GM12878 (cell line): ENCODE results near the gene TCP11. TPM values are rescaled to one million over a fixed set of nuclear protein-coding genes. Genes with fewer than 3 reads are reported as not detected.

Experiments used
- BCL11A ChIP-seq: IDR thresholded peaks from 2 replicates; pipeline ENCODE4 v1.6.1; 2011; ENCODE audit warnings: low read depth, low read length
- DPF2 ChIP-seq: fragments of 450-650 bp; IDR thresholded peaks from 2 replicates; pipeline ENCODE4 v1.6.1; 2017; ENCODE audit warnings: mild to moderate bottlenecking
- ELK1 ChIP-seq: IDR thresholded peaks from 2 replicates; pipeline ENCODE4 v1.6.1; 2012; ENCODE audit warnings: low read depth, low read length, improper control_type of control experiment
- EP300 ChIP-seq, 2 experiments: fragments of 150-350 bp in 1 of 2; IDR thresholded peaks; 2 replicates each; pipeline ENCODE4 v1.6.1; 2011 to 2012; ENCODE audit warnings: low read depth in 2 of 2, low read length in 2 of 2, borderline replicate concordance in 1 of 2, improper control_type of control experiment in 1 of 2, inconsistent platforms in 1 of 2; ENCODE audit not compliant: control insufficient read depth in 1 of 2
- GATAD2B ChIP-seq: fragments of 450-650 bp; conservative IDR thresholded peaks from 2 replicates; pipeline ENCODE4 v1.6.1; 2017; ENCODE audit warnings: low read depth, mild to moderate bottlenecking, moderate library complexity
- HDGF ChIP-seq: fragments of 450-650 bp; IDR thresholded peaks from 2 replicates; pipeline ENCODE4 v1.6.1; 2016; ENCODE audit warnings: antibody characterized with exemption
- MEF2A ChIP-seq: IDR thresholded peaks from 2 replicates; pipeline ENCODE4 v1.6.1; 2011; ENCODE audit warnings: low read depth, mild to moderate bottlenecking, low read length, moderate library complexity; ENCODE audit not compliant: insufficient read depth
- MTA2 ChIP-seq: fragments of 450-650 bp; IDR thresholded peaks from 2 replicates; pipeline ENCODE4 v1.6.1; 2016; ENCODE audit warnings: low read depth, mild to moderate bottlenecking, moderate library complexity
- NBN ChIP-seq: fragments of 450-650 bp; IDR thresholded peaks from 2 replicates; pipeline ENCODE4 v1.6.1; 2016
- NRF1 ChIP-seq: conservative IDR thresholded peaks from 2 replicates; pipeline ENCODE4 v1.6.1; 2011; ENCODE audit warnings: mild to moderate bottlenecking, low read depth, low read length, improper control_type of control experiment
- RAD51 ChIP-seq: fragments of 450-650 bp; IDR thresholded peaks from 2 replicates; pipeline ENCODE4 v1.6.1; 2016; ENCODE audit warnings: moderate library complexity, mild to moderate bottlenecking, inconsistent platforms
- SIN3A ChIP-seq: IDR thresholded peaks from 2 replicates; pipeline ENCODE4 v1.6.1; 2012; ENCODE audit warnings: low read depth, low read length, improper control_type of control experiment
- ZSCAN29 ChIP-seq: fragments of 450-650 bp; IDR thresholded peaks from 2 replicates; pipeline ENCODE4 v1.6.1; 2017; ENCODE audit warnings: mild to moderate bottlenecking, moderate library complexity
- polyA plus RNA-seq, 11 experiments: library from polyadenylated mRNA; depleted of rRNA in 4 of 11; unstranded in 6 of 11; stranded (reverse) in 5 of 11; fragments of >200 nt; fragmentation: Nextera tagmentation in 4 of 11; fragmentation: Illumina TruSeq in 1 of 11; extraction: Ambion mirVana in 4 of 11; extraction: Trizol in 1 of 11; gene quantifications; 1 replicate in 1 of 11; 2 replicates in 10 of 11; pipeline versions ENCODE4 v1.2.1 to v1.2.3, GENCODE V29; 2011 to 2016; ENCODE audit warnings: inconsistent platforms in 2 of 11, missing spikeins in 2 of 11, low read depth in 1 of 11
- total RNA-seq, 4 experiments: library from RNA; depleted of rRNA in 3 of 4; stranded (reverse); fragments of >200 nt in 3 of 4; fragmentation: Illumina TruSeq in 1 of 4; extraction: Trizol in 1 of 4; gene quantifications; 2 replicates each; pipeline versions ENCODE4 v1.2.1 to v1.2.3, GENCODE V29; 2013 to 2021
- TF ChIP-seq, protein P1 (sequence below): fragments of 450-650 bp; IDR thresholded peaks from 2 replicates; pipeline ENCODE4 v1.6.1; 2014; ENCODE audit warnings: mild to moderate bottlenecking
- TF ChIP-seq, protein P2 (sequence below): fragments of 450-650 bp; IDR thresholded peaks from 2 replicates; pipeline ENCODE4 v1.6.1; 2016; ENCODE audit warnings: mild to moderate bottlenecking, moderate library complexity, borderline replicate concordance
- TF ChIP-seq, protein P3 (sequence below): fragments of 450-650 bp; IDR thresholded peaks from 2 replicates; pipeline ENCODE4 v1.6.1; 2017; ENCODE audit warnings: low read depth, mild to moderate bottlenecking, moderate library complexity
- TF ChIP-seq, protein P4 (sequence below): fragments of 450-650 bp; IDR thresholded peaks from 2 replicates; pipeline ENCODE4 v1.6.1; 2018; ENCODE audit warnings: mild to moderate bottlenecking, low read depth, moderate library complexity; ENCODE audit not compliant: partially characterized antibody
- TF ChIP-seq, protein P5 (sequence below): IDR thresholded peaks from 2 replicates; pipeline ENCODE4 v1.6.1; 2011; ENCODE audit warnings: borderline replicate concordance, low read depth, mild to moderate bottlenecking, moderate library complexity, mixed read lengths, low read length; ENCODE audit not compliant: insufficient read depth; ENCODE audit errors: extremely low read length

Gene TCP11
- total and polyA plus RNA-seq, 10 of the 15 experiments (the other 5 are each of a cell fraction or from before 2014, with no cell fraction given): not detected

DNA sequence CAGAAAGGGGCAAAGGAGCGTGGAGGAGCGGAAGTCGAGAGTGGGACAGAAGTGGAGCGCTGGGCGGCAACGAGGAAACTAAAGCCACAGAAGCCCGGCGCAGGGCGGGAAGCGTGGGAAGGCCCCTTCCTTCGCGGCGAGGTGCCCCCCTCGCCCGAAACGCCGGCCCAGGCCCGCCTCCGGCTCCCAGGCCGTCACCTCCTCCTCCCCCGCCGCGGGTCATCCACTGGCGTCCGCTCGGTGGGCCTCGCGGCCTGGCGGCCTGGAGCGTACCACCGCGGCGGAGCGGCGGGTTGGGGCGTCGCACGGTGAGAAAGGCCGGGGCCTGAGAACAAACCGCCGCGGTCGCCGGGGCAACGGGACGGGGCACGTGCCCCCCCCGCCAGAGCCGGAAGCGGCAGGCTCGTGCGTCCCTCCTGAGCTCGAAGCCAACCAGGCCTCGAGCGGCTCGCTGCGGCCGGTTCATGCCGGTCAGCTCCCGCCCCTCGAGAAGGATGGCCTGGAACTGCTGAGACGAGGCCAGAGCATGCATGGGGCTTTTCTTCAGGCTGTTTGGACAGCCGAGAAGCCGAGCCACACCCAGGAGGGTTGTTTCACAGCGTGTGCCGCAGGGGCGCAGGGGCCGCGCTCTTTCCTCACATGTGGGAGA, at the start of gene TCP11 (continued):
- TF ChIP-seq NRF1 (no peak), NBN (no peak), MEF2A (no peak), EP300 (IDR thresholded peaks at IDR 0.05; ENCODE audit: borderline replicate concordance in 1 of 2, control insufficient read depth in 1 of 2, low read depth in 2 of 2, low read length in 2 of 2) (no peak), SIN3A (no peak), DPF2 (peak; percentile 43; the same call in 1 of the 2 replicates), ZSCAN29 (no peak), RAD51 (no peak), MTA2 (no peak), HDGF (no peak), GATAD2B (peak; percentile 58; the same call in 1 of the 2 replicates), ELK1 (no peak), BCL11A (no peak)
- TF ChIP-seq, protein P1, sequence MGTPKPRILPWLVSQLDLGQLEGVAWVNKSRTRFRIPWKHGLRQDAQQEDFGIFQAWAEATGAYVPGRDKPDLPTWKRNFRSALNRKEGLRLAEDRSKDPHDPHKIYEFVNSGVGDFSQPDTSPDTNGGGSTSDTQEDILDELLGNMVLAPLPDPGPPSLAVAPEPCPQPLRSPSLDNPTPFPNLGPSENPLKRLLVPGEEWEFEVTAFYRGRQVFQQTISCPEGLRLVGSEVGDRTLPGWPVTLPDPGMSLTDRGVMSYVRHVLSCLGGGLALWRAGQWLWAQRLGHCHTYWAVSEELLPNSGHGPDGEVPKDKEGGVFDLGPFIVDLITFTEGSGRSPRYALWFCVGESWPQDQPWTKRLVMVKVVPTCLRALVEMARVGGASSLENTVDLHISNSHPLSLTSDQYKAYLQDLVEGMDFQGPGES: no peak
- TF ChIP-seq, protein P2, sequence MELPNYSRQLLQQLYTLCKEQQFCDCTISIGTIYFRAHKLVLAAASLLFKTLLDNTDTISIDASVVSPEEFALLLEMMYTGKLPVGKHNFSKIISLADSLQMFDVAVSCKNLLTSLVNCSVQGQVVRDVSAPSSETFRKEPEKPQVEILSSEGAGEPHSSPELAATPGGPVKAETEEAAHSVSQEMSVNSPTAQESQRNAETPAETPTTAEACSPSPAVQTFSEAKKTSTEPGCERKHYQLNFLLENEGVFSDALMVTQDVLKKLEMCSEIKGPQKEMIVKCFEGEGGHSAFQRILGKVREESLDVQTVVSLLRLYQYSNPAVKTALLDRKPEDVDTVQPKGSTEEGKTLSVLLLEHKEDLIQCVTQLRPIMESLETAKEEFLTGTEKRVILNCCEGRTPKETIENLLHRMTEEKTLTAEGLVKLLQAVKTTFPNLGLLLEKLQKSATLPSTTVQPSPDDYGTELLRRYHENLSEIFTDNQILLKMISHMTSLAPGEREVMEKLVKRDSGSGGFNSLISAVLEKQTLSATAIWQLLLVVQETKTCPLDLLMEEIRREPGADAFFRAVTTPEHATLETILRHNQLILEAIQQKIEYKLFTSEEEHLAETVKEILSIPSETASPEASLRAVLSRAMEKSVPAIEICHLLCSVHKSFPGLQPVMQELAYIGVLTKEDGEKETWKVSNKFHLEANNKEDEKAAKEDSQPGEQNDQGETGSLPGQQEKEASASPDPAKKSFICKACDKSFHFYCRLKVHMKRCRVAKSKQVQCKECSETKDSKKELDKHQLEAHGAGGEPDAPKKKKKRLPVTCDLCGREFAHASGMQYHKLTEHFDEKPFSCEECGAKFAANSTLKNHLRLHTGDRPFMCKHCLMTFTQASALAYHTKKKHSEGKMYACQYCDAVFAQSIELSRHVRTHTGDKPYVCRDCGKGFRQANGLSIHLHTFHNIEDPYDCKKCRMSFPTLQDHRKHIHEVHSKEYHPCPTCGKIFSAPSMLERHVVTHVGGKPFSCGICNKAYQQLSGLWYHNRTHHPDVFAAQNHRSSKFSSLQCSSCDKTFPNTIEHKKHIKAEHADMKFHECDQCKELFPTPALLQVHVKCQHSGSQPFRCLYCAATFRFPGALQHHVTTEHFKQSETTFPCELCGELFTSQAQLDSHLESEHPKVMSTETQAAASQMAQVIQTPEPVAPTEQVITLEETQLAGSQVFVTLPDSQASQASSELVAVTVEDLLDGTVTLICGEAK: no peak
- TF ChIP-seq, protein P3, sequence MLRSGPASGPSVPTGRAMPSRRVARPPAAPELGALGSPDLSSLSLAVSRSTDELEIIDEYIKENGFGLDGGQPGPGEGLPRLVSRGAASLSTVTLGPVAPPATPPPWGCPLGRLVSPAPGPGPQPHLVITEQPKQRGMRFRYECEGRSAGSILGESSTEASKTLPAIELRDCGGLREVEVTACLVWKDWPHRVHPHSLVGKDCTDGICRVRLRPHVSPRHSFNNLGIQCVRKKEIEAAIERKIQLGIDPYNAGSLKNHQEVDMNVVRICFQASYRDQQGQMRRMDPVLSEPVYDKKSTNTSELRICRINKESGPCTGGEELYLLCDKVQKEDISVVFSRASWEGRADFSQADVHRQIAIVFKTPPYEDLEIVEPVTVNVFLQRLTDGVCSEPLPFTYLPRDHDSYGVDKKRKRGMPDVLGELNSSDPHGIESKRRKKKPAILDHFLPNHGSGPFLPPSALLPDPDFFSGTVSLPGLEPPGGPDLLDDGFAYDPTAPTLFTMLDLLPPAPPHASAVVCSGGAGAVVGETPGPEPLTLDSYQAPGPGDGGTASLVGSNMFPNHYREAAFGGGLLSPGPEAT: no peak
- TF ChIP-seq, protein P4, sequence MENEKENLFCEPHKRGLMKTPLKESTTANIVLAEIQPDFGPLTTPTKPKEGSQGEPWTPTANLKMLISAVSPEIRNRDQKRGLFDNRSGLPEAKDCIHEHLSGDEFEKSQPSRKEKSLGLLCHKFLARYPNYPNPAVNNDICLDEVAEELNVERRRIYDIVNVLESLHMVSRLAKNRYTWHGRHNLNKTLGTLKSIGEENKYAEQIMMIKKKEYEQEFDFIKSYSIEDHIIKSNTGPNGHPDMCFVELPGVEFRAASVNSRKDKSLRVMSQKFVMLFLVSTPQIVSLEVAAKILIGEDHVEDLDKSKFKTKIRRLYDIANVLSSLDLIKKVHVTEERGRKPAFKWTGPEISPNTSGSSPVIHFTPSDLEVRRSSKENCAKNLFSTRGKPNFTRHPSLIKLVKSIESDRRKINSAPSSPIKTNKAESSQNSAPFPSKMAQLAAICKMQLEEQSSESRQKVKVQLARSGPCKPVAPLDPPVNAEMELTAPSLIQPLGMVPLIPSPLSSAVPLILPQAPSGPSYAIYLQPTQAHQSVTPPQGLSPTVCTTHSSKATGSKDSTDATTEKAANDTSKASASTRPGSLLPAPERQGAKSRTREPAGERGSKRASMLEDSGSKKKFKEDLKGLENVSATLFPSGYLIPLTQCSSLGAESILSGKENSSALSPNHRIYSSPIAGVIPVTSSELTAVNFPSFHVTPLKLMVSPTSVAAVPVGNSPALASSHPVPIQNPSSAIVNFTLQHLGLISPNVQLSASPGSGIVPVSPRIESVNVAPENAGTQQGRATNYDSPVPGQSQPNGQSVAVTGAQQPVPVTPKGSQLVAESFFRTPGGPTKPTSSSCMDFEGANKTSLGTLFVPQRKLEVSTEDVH: no peak
- TF ChIP-seq, protein P5, sequence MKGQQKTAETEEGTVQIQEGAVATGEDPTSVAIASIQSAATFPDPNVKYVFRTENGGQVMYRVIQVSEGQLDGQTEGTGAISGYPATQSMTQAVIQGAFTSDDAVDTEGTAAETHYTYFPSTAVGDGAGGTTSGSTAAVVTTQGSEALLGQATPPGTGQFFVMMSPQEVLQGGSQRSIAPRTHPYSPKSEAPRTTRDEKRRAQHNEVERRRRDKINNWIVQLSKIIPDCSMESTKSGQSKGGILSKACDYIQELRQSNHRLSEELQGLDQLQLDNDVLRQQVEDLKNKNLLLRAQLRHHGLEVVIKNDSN: peak; percentile 73
